ENCODE data around the gene NOBOX. TPM values are rescaled to one million over a fixed set of nuclear protein-coding genes. Genes with fewer than 3 reads are reported as not detected.

The NOBOX gene
- total RNA-seq, 1 donor, result not detected

DNA sequence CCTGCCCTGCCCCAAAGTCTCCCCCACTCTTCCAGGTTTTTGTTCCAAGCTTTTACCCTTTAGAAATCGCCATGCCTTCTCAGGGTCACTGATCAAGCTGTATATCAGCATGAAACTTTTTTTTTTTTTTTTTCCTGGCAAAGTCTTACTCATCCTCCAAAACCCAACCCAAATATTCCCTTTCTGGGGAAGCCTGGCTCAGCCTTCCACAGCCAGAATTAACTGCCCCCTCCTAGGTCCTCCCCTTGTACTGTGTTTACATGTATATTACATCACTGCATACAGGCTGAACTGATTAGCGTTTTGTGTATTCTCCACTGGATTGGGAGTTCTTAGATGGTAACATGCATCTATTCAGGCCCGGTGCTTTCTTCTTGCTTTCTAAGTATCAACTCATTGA lies 4.6 kb upstream of the NOBOX start:
- TF ChIP-seq, protein P1, sequence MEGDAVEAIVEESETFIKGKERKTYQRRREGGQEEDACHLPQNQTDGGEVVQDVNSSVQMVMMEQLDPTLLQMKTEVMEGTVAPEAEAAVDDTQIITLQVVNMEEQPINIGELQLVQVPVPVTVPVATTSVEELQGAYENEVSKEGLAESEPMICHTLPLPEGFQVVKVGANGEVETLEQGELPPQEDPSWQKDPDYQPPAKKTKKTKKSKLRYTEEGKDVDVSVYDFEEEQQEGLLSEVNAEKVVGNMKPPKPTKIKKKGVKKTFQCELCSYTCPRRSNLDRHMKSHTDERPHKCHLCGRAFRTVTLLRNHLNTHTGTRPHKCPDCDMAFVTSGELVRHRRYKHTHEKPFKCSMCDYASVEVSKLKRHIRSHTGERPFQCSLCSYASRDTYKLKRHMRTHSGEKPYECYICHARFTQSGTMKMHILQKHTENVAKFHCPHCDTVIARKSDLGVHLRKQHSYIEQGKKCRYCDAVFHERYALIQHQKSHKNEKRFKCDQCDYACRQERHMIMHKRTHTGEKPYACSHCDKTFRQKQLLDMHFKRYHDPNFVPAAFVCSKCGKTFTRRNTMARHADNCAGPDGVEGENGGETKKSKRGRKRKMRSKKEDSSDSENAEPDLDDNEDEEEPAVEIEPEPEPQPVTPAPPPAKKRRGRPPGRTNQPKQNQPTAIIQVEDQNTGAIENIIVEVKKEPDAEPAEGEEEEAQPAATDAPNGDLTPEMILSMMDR (IDR thresholded peaks at IDR 0.05; ENCODE audit: extremely low read depth, low read depth, low read length), result no peak
- Histone ChIP-seq H3K27ac (ENCODE audit: low read depth, low read length) (no peak overlapping the region), H3K36me3 (ENCODE audit: insufficient read depth, low read length) (no peaks in the 10 kb centered on the region), H3K4me2 (ENCODE audit: insufficient read depth, low read length) (no peak overlapping the region), H3K79me2 (ENCODE audit: insufficient read depth, low read length) (no peaks in the 10 kb centered on the region), H2AFZ (ENCODE audit: low read length) (no peak overlapping the region), H4K20me1 (ENCODE audit: insufficient read depth, low read length) (no peaks in the 10 kb centered on the region), H3K27me3 (ENCODE audit: insufficient read depth, low read length) (no peaks in the 10 kb centered on the region), H3K4me3 (ENCODE audit: insufficient read depth, low read length) (no peak overlapping the region), H3K9me3 (ENCODE audit: low read depth, low read length) (no peaks in the 10 kb centered on the region), H3K4me1 (ENCODE audit: insufficient read depth, low read length) (no peaks in the 10 kb centered on the region)
- DNase-seq (ENCODE audit: insufficient read length, low spot score, missing footprints), result no peak

DNA sequence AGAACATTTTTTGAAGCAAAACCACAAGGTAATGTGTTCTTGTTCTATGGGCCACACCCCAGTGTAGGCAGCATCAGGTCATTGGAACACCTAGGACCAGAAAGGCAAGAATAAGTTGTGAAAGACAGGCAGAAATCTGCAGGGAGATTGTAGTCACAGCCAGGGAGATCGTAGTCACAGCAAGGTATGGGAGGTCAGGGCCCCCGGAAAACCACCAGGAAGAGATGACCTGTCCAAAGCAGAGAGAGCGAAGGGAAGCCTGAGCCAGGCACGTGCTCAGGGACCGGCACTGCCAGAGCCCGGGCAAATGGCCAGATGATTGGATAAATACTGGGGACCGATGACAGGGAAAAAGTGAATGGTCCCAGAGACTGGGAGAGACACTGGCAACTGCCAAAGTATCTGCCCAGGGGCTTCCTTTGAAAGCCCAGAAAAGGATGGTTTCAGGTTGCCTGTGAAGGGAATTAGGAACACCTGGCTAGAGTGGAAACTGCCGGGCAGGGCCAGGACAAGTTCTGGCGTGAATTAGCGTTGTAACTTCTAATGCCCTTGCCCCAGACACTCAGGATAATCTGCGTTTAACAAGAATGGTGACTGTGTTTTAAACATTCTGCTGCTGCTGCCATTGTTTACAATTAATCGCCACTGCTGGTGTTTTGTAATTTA lies 3.9 kb upstream of the NOBOX start:
- Histone ChIP-seq H2AFZ (ENCODE audit: low read length) (peak overlapping the region; percentile 51), H3K4me1 (ENCODE audit: insufficient read depth, low read length) (no peaks in the 10 kb centered on the region), H4K20me1 (ENCODE audit: insufficient read depth, low read length) (no peaks in the 10 kb centered on the region), H3K79me2 (ENCODE audit: insufficient read depth, low read length) (no peaks in the 10 kb centered on the region), H3K36me3 (ENCODE audit: insufficient read depth, low read length) (no peaks in the 10 kb centered on the region), H3K4me3 (ENCODE audit: insufficient read depth, low read length) (no peak overlapping the region), H3K4me2 (ENCODE audit: insufficient read depth, low read length) (no peak overlapping the region), H3K27me3 (ENCODE audit: insufficient read depth, low read length) (no peaks in the 10 kb centered on the region), H3K9me3 (ENCODE audit: low read depth, low read length) (no peaks in the 10 kb centered on the region), H3K27ac (ENCODE audit: low read depth, low read length) (no peak overlapping the region)
- TF ChIP-seq, protein P1 (IDR thresholded peaks at IDR 0.05; ENCODE audit: extremely low read depth, low read depth, low read length), result no peak
- DNase-seq (ENCODE audit: insufficient read length, low spot score, missing footprints), result no peak

GRCh38 chr7:144404946-144405345 lies 1.5 kb upstream of the NOBOX start:
- DNase-seq (ENCODE audit: insufficient read length, low spot score, missing footprints), result no peak
- Histone ChIP-seq H3K4me3 (ENCODE audit: insufficient read depth, low read length) (no peak overlapping the region), H3K4me1 (ENCODE audit: insufficient read depth, low read length) (no peaks in the 10 kb centered on the region)

GRCh38 chr7:144403102-144403501 lies 391 bp downstream of the NOBOX start:
- TF ChIP-seq, protein P1 (IDR thresholded peaks at IDR 0.05; ENCODE audit: extremely low read depth, low read depth, low read length), result no peak
- H3K27ac ChIP-seq (ENCODE audit: low read depth, low read length), result no peak overlapping the region
- H3K4me3 ChIP-seq (ENCODE audit: insufficient read depth, low read length), result no peak overlapping the region
- no peaks in the 10 kb centered on the region for H3K36me3 ChIP-seq (ENCODE audit: insufficient read depth, low read length)
- no peaks in the 10 kb centered on the region for H3K9me3 ChIP-seq (ENCODE audit: low read depth, low read length)
- peak; percentile 49 for DNase-seq (ENCODE audit: insufficient read length, low spot score, missing footprints)
- H3K4me2 ChIP-seq (ENCODE audit: insufficient read depth, low read length), result no peak overlapping the region
- no peaks in the 10 kb centered on the region for H3K27me3 ChIP-seq (ENCODE audit: insufficient read depth, low read length)
- no peak overlapping the region for H2AFZ ChIP-seq (ENCODE audit: low read length)
- no peaks in the 10 kb centered on the region for H3K4me1 ChIP-seq (ENCODE audit: insufficient read depth, low read length)
- no peaks in the 10 kb centered on the region for H3K79me2 ChIP-seq (ENCODE audit: insufficient read depth, low read length)
- H4K20me1 ChIP-seq (ENCODE audit: insufficient read depth, low read length), result no peaks in the 10 kb centered on the region

More at GRCh38 chr7:144404946-144405345, 1.5 kb upstream of the NOBOX start:
- Histone ChIP-seq H4K20me1 (ENCODE audit: insufficient read depth, low read length) (no peaks in the 10 kb centered on the region), H2AFZ (ENCODE audit: low read length) (no peak overlapping the region), H3K4me2 (ENCODE audit: insufficient read depth, low read length) (no peak overlapping the region), H3K27me3 (ENCODE audit: insufficient read depth, low read length) (no peaks in the 10 kb centered on the region), H3K27ac (ENCODE audit: low read depth, low read length) (no peak overlapping the region), H3K36me3 (ENCODE audit: insufficient read depth, low read length) (no peaks in the 10 kb centered on the region), H3K79me2 (ENCODE audit: insufficient read depth, low read length) (no peaks in the 10 kb centered on the region), H3K9me3 (ENCODE audit: low read depth, low read length) (no peaks in the 10 kb centered on the region)
- TF ChIP-seq, protein P1 (IDR thresholded peaks at IDR 0.05; ENCODE audit: extremely low read depth, low read depth, low read length), result no peak

All from osteoblast (primary cell).